ENCODE measurements around the gene GMEB2. TPM values are rescaled to one million over a fixed set of nuclear protein-coding genes. Genes with fewer than 3 reads are reported as not detected.
"Not testable (repeated sequence)": the region's sequence is repeated elsewhere in the genome, so short reads cannot be mapped to it uniquely, and the experiment has no call there.

Gene GMEB2
- total RNA-seq, 2 experiments from 2014 or later: 16.2 to 16.3 TPM

- Mint-ChIP-seq H3K36me3 (ENCODE audit: low read depth) (peaks cover 3% of the 10 kb centered on the region), H3K4me3 (no peak overlapping the region), H3K27me3 (no peaks in the 10 kb centered on the region), H3K4me1 (ENCODE audit: low read depth) (peaks cover 1% of the 10 kb centered on the region), H3K27ac (no peak overlapping the region), H3K9me3 (no peaks in the 10 kb centered on the region)
- no peak for TF ChIP-seq CTCF (IDR thresholded peaks at IDR 0.05)
- intact Hi-C loops (cut with micrococcal nuclease): no loop called here
- ATAC-seq: peak; percentile 40
- POLR2A ChIA-PET: no interaction called here
- DNase-seq: no peak
- CTCF ChIA-PET: interaction anchor here (2.2 kb wide), 1 partner anchor 23 kb away, joined by 8 read pairs; the partner anchor contains the start of gene PTK6
Measured at GRCh38 chr20:63560333-63560805, 66.5 kb downstream of the GMEB2 start.

GRCh38 chr20:63559485-63560332 lies 67.2 kb downstream of the GMEB2 start:
- H3K4me1 Mint-ChIP-seq (ENCODE audit: low read depth); H3K27ac Mint-ChIP-seq; H3K27me3 Mint-ChIP-seq; H3K36me3 Mint-ChIP-seq (ENCODE audit: low read depth); ATAC-seq; H3K9me3 Mint-ChIP-seq; H3K4me3 Mint-ChIP-seq; intact Hi-C loops (cut with micrococcal nuclease): not testable (repeated sequence)
- CTCF ChIA-PET: interaction anchor here (2.2 kb wide), 1 partner anchor 22 kb away, joined by 8 read pairs; the partner anchor contains the start of gene PTK6
- POLR2A ChIA-PET: interaction anchor here (0.8 kb wide), 1 partner anchor 22 kb away, joined by 3 read pairs; no protein-coding TSS in a partner anchor
- DNase-seq: peak; percentile 38

GRCh38 chr20:63558804-63559484 lies 68.0 kb downstream of the GMEB2 start:
- Mint-ChIP-seq H3K27ac (no peak overlapping the region), H3K9me3 (no peaks in the 10 kb centered on the region), H3K27me3 (no peaks in the 10 kb centered on the region), H3K36me3 (ENCODE audit: low read depth) (peaks cover 3% of the 10 kb centered on the region), H3K4me3 (no peak overlapping the region), H3K4me1 (ENCODE audit: low read depth) (peaks cover 1% of the 10 kb centered on the region)
- ATAC-seq (no peak), DNase-seq (no peak)
- TF ChIP-seq CTCF (IDR thresholded peaks at IDR 0.05): no peak
- ChIA-PET CTCF (no interaction called here), POLR2A (interaction anchor here (0.8 to 1.5 kb wide), 2 partner anchors 15 to 21 kb away, joined by 3 read pairs; partner anchors contain the start of gene HELZ2)
- intact Hi-C loops (cut with micrococcal nuclease): no loop called here

- TF ChIP-seq CTCF (IDR thresholded peaks at IDR 0.05): no peak
- CTCF ChIA-PET: interaction anchor here (0.9 to 1.8 kb wide), 3 partner anchors 11 to 218 kb away, joined by 3 to 6 read pairs (median 6); partner anchors contain the start of gene PTK6
- POLR2A ChIA-PET: interaction anchor here (0.9 to 1.5 kb wide), 2 partner anchors 10 to 16 kb away, joined by 3 to 4 read pairs; partner anchors contain the start of gene HELZ2
- H3K4me1 Mint-ChIP-seq (ENCODE audit: low read depth): peaks cover 8% of the 10 kb centered on the region
- no peak for DNase-seq
- no peaks in the 10 kb centered on the region for H3K9me3 Mint-ChIP-seq
- H3K4me3 Mint-ChIP-seq: no peak overlapping the region
- no peaks in the 10 kb centered on the region for H3K27me3 Mint-ChIP-seq
- ATAC-seq: no peak
- intact Hi-C loops (cut with micrococcal nuclease): no loop called here
- peaks cover 3% of the 10 kb centered on the region for H3K36me3 Mint-ChIP-seq (ENCODE audit: low read depth)
- H3K27ac Mint-ChIP-seq: no peak overlapping the region
Measured at GRCh38 chr20:63557481-63557891, 69.4 kb downstream of the GMEB2 start.

GRCh38 chr20:63556873-63557478 lies 69.9 kb downstream of the GMEB2 start:
- DNase-seq: no peak
- Mint-ChIP-seq H3K27ac (no peak overlapping the region), H3K36me3 (ENCODE audit: low read depth) (peaks cover 3% of the 10 kb centered on the region), H3K4me1 (ENCODE audit: low read depth) (peaks cover 10% of the 10 kb centered on the region), H3K9me3 (no peaks in the 10 kb centered on the region), H3K4me3 (no peak overlapping the region), H3K27me3 (no peaks in the 10 kb centered on the region)
- POLR2A ChIA-PET: interaction anchor here (0.7 to 0.9 kb wide), 2 partner anchors 10 to 80 kb away, joined by 3 to 4 read pairs; no protein-coding TSS in a partner anchor
- TF ChIP-seq CTCF (IDR thresholded peaks at IDR 0.05): no peak
- ATAC-seq: no peak
- CTCF ChIA-PET: interaction anchor here (0.9 to 1.8 kb wide), 3 partner anchors 12 to 218 kb away, joined by 3 to 6 read pairs (median 6); partner anchors contain the start of gene PTK6
- intact Hi-C loops (cut with micrococcal nuclease): no loop called here

All from activated CD8-positive, alpha-beta T cell treated with anti-CD3 and anti-CD28 coated beads for 36 hours (primary cell).